SK-N-SH (cell line): ENCODE data around the gene DCHS1. TPM values are rescaled to one million over a fixed set of nuclear protein-coding genes. Genes with fewer than 3 reads are reported as not detected.
A peak's percentile ranks its signal among the peaks of the same experiment; 100 is the strongest.

Experiments
- CTCF ChIA-PET: fragments of 300-600, 350-600 bp; formaldehyde crosslinking; extraction: SDS; loops from one replicate; lab custom pipeline; 2021; lab: Yijun Ruan, JAX
- POLR2A ChIA-PET: fragments of 350-600 bp; sonication (Branson Sonifier 250); formaldehyde crosslinking; extraction: SDS; loops from one replicate; lab custom pipeline; 2020; ENCODE audit warnings: antibody characterized with exemption, inconsistent platforms; lab: Yijun Ruan, JAX
- DNase-seq: peaks from one replicate; pipeline ENCODE4 v3.0.0; 2012
- H2AFZ ChIP-seq: fragments of 200-600 bp; sonication (generic); 2 replicates; pipeline ENCODE4 v1.8.1; 2016; ENCODE audit warnings: antibody characterized with exemption, mild to moderate bottlenecking, low read depth
- H3F3A ChIP-seq: fragments of 200-600 bp; sonication (generic); replicated peaks from 2 replicates; pipeline ENCODE3; 2016; ENCODE audit warnings: antibody characterized with exemption, mild to moderate bottlenecking; ENCODE audit not compliant: insufficient read depth
- H3K27ac ChIP-seq, 2 experiments: fragments of 200-500 bp in 1 of 2; fragments of 200-600 bp in 1 of 2; sonication (Bioruptor generic) in 1 of 2; sonication (generic), shearing (Covaris generic) in 1 of 2; 2 replicates each; pipeline versions ENCODE4 v1.5.1 to v1.6.1; 2014 to 2016; ENCODE audit warnings: low read depth in 2 of 2, inconsistent platforms in 1 of 2, low read length in 1 of 2, mild to moderate bottlenecking in 1 of 2, mixed read lengths in 1 of 2
- H3K27me3 ChIP-seq: fragments of 200-600 bp; sonication (generic), shearing (Covaris generic); 2 replicates; pipeline ENCODE4 v1.6.1; 2016; ENCODE audit warnings: mixed run types; ENCODE audit not compliant: insufficient read depth
- H3K36me3 ChIP-seq, 2 experiments: fragments of 200-500 bp in 1 of 2; fragments of 200-600 bp in 1 of 2; sonication (Bioruptor generic) in 1 of 2; sonication (generic) in 1 of 2; replicated peaks in 1 of 2; 2 replicates each; pipeline versions ENCODE3 to v1.5.1; 2014 to 2016; ENCODE audit warnings: low read length in 1 of 2, mild to moderate bottlenecking in 1 of 2; ENCODE audit not compliant: insufficient read depth in 2 of 2, control insufficient read depth in 1 of 2
- H3K4me1 ChIP-seq, 2 experiments: fragments of 200-500 bp in 1 of 2; fragments of 200-600 bp in 1 of 2; sonication (Bioruptor generic) in 1 of 2; sonication (generic), shearing (Covaris generic) in 1 of 2; 2 replicates each; pipeline versions ENCODE4 v1.5.1 to v1.6.1; 2014 to 2016; ENCODE audit warnings: low read depth in 1 of 2, low read length in 1 of 2, mixed run types in 1 of 2; ENCODE audit not compliant: insufficient read depth in 2 of 2, control insufficient read depth in 1 of 2
- H3K4me2 ChIP-seq: fragments of 200-600 bp; sonication (generic), shearing (Covaris generic); 2 replicates; pipeline ENCODE4 v1.6.1; 2017; ENCODE audit warnings: mixed run types
- H3K4me3 ChIP-seq, 2 experiments: fragments of 200-500 bp in 1 of 2; fragments of 200-600 bp in 1 of 2; sonication (Bioruptor generic) in 1 of 2; sonication (generic), shearing (Covaris generic) in 1 of 2; 2 replicates each; pipeline versions ENCODE4 v1.5.1 to v1.8.1; 2014 to 2016; ENCODE audit warnings: low read depth in 2 of 2, inconsistent platforms in 1 of 2, low read length in 1 of 2, mild to moderate bottlenecking in 1 of 2, mixed read lengths in 1 of 2, moderate library complexity in 1 of 2
- H3K79me2 ChIP-seq: fragments of 200-600 bp; sonication (generic); 2 replicates; pipeline ENCODE4 v1.8.1; 2017; ENCODE audit warnings: mild to moderate bottlenecking; ENCODE audit not compliant: insufficient read depth
- H3K9ac ChIP-seq: fragments of 200-600 bp; sonication (generic); 2 replicates; pipeline ENCODE4 v1.6.1; 2017; ENCODE audit warnings: mixed run types
- H3K9me2 ChIP-seq: fragments of 200-600 bp; sonication (generic); 2 replicates; pipeline ENCODE4 v1.6.1; 2017; ENCODE audit warnings: mixed run types
- H3K9me3 ChIP-seq: fragments of 200-600 bp; sonication (generic); 2 replicates; pipeline ENCODE4 v1.6.1; 2017; ENCODE audit warnings: mixed run types, mild to moderate bottlenecking, moderate library complexity
- H4K20me1 ChIP-seq: fragments of 200-600 bp; sonication (generic); 2 replicates; pipeline ENCODE4 v1.6.1; 2017; ENCODE audit warnings: mild to moderate bottlenecking, mixed run types; ENCODE audit not compliant: insufficient read depth
- CHD2 ChIP-seq: fragments of 150-350 bp; IDR thresholded peaks from 2 replicates; pipeline ENCODE4 v1.6.1; 2018; ENCODE audit warnings: low read length; ENCODE audit not compliant: partially characterized antibody
- ELF1 ChIP-seq: IDR thresholded peaks from 2 replicates; pipeline ENCODE4 v1.4.0; 2012
- EP300 ChIP-seq, 2 experiments: IDR thresholded peaks; 2 replicates each; pipeline versions ENCODE4 v1.4.0 to v1.6.1; 2012; ENCODE audit warnings: borderline replicate concordance in 1 of 2, low read depth in 1 of 2, low read length in 1 of 2
- FOSL2 ChIP-seq: IDR thresholded peaks from 2 replicates; pipeline ENCODE4 v1.4.0; 2012; ENCODE audit warnings: low read depth, mild to moderate bottlenecking, moderate library complexity, borderline replicate concordance
- GABPA ChIP-seq: IDR thresholded peaks from 2 replicates; pipeline ENCODE4 v1.4.0; 2012; ENCODE audit warnings: low read depth, mild to moderate bottlenecking
- MXI1 ChIP-seq: IDR thresholded peaks from 2 replicates; pipeline ENCODE4 v1.6.1; 2012; ENCODE audit warnings: mild to moderate bottlenecking, low read depth, low read length, improper control_type of control experiment
- NFIC ChIP-seq: IDR thresholded peaks from 2 replicates; pipeline ENCODE4 v1.4.0; 2012; ENCODE audit warnings: borderline replicate concordance
- NRF1 ChIP-seq: IDR thresholded peaks from 2 replicates; pipeline ENCODE4 v1.6.1; 2012; ENCODE audit warnings: low read depth, mild to moderate bottlenecking, low read length
- POLR2AphosphoS5 ChIP-seq: IDR thresholded peaks from 2 replicates; pipeline ENCODE4 v1.6.1; 2012; ENCODE audit warnings: low read depth, low read length
- RAD21 ChIP-seq: IDR thresholded peaks from 2 replicates; pipeline ENCODE4 v1.6.1; 2012; ENCODE audit warnings: mild to moderate bottlenecking, low read length
- RCOR1 ChIP-seq: fragments of 150-350 bp; IDR thresholded peaks from 2 replicates; pipeline ENCODE4 v1.6.1; 2017; ENCODE audit warnings: antibody characterized with exemption, low read length
- REST ChIP-seq: IDR thresholded peaks from 2 replicates; pipeline ENCODE4 v1.6.1; 2012; ENCODE audit warnings: mild to moderate bottlenecking, low read depth, low read length, moderate library complexity
- RFX5 ChIP-seq: IDR thresholded peaks from 2 replicates; pipeline ENCODE4 v1.6.1; 2012; ENCODE audit warnings: mild to moderate bottlenecking, improper control_type of control experiment, low read length
- RXRA ChIP-seq: IDR thresholded peaks from 2 replicates; pipeline ENCODE4 v1.4.0; 2012; ENCODE audit warnings: low read depth, mild to moderate bottlenecking, borderline replicate concordance
- SIN3A ChIP-seq: IDR thresholded peaks from 2 replicates; pipeline ENCODE4 v1.6.1; 2012; ENCODE audit warnings: low read depth, mild to moderate bottlenecking, low read length, moderate library complexity, borderline replicate concordance
- SMC3 ChIP-seq: IDR thresholded peaks from 2 replicates; pipeline ENCODE4 v1.6.1; 2012; ENCODE audit warnings: low read depth, low read length, improper control_type of control experiment
- TAF1 ChIP-seq: IDR thresholded peaks from 2 replicates; pipeline ENCODE4 v1.6.1; 2012; ENCODE audit warnings: low read depth, mild to moderate bottlenecking, low read length, moderate library complexity, borderline replicate concordance
- TCF12 ChIP-seq: IDR thresholded peaks from 2 replicates; pipeline ENCODE4 v1.4.0; 2012
- YY1 ChIP-seq: IDR thresholded peaks from 2 replicates; pipeline ENCODE4 v1.4.0; 2012; ENCODE audit warnings: low read depth, mild to moderate bottlenecking
- WGBS: methylation state at CpG from one replicate; pipeline ENCODE4 v1.1.6; 2017; ENCODE audit warnings: low lambda C conversion rate; 5-methylcytosine and 5-hydroxymethylcytosine counted together
- polyA plus RNA-seq, 3 experiments: library from polyadenylated mRNA; depleted of rRNA; stranded (reverse); fragments of >200 nt; gene quantifications; 2 replicates each; pipeline ENCODE4 v1.2.3, GENCODE V29; 2012
- TF ChIP-seq, protein P1 (sequence below): IDR thresholded peaks from 2 replicates; pipeline ENCODE4 v1.4.0; 2012; ENCODE audit warnings: low read depth
- TF ChIP-seq, protein P2 (sequence below): IDR thresholded peaks from 2 replicates; pipeline ENCODE4; 2012
- TF ChIP-seq, protein P3 (sequence below): fragments of 200-600 bp; sonication (generic); IDR thresholded peaks from 2 replicates; pipeline ENCODE4 v1.6.1; 2017; ENCODE audit warnings: antibody characterized with exemption, mild to moderate bottlenecking, moderate library complexity

DCHS1 gene
- polyA plus RNA-seq, 1 of the 3 experiments (the other 2 are of a cell fraction): 5.7 TPM

GRCh38 chr11:6682936-6683861 is 27.6 kb upstream of the DCHS1 start, which contains the start of gene MRPL17:
Gene MRPL17 (minus strand): TSS chr11:6683340. CDS start chr11:6683296, 44 bp downstream.
- peak within 1 kb of the TSS; percentile 91 for H3K9ac ChIP-seq
- WGBS: under 1% methylated on average over 58 of the region's 70 CpGs
- H3K9me3 ChIP-seq: no peaks in the 10 kb centered on the region
- DNase-seq: peak; percentile 95
- peak within 1 kb of the TSS; percentile 99 for H3K4me3 ChIP-seq
- H3K79me2 ChIP-seq: peaks cover 35% of the 10 kb centered on the region
- TF ChIP-seq, protein P1, sequence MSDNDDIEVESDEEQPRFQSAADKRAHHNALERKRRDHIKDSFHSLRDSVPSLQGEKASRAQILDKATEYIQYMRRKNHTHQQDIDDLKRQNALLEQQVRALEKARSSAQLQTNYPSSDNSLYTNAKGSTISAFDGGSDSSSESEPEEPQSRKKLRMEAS: peak; percentile 97
- TF ChIP-seq SIN3A (peak; percentile 83; the same call in 1 of the 2 replicates), RFX5 (peak; percentile 84), SMC3 (peak; percentile 88), ELF1 (peak; percentile 27; the same call in 1 of the 2 replicates), MXI1 (peak; percentile 85), NFIC (no peak), TAF1 (peak; percentile 81), YY1 (peak; percentile 71), CHD2 (no peak), EP300 (IDR thresholded peaks at IDR 0.05; ENCODE audit: borderline replicate concordance in 1 of 2, low read depth in 1 of 2, low read length in 1 of 2) (peak in 1 of 2 experiments; percentile 13; a peak in 2 of 4 replicates), NRF1 (peak; percentile 95), GABPA (peak; percentile 81), FOSL2 (no peak), RAD21 (peak; percentile 81), TCF12 (peak; percentile 63; the same call in 1 of the 2 replicates), REST (no peak), RCOR1 (peak; percentile 14; the same call in 1 of the 2 replicates), RXRA (no peak; the same call in 1 of the 2 replicates), POLR2AphosphoS5 (peak; percentile 95)
- TF ChIP-seq, protein P2, sequence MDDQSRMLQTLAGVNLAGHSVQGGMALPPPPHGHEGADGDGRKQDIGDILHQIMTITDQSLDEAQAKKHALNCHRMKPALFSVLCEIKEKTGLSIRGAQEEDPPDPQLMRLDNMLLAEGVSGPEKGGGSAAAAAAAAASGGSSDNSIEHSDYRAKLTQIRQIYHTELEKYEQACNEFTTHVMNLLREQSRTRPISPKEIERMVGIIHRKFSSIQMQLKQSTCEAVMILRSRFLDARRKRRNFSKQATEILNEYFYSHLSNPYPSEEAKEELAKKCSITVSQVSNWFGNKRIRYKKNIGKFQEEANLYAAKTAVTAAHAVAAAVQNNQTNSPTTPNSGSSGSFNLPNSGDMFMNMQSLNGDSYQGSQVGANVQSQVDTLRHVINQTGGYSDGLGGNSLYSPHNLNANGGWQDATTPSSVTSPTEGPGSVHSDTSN: peak; percentile 68
- TF ChIP-seq, protein P3, sequence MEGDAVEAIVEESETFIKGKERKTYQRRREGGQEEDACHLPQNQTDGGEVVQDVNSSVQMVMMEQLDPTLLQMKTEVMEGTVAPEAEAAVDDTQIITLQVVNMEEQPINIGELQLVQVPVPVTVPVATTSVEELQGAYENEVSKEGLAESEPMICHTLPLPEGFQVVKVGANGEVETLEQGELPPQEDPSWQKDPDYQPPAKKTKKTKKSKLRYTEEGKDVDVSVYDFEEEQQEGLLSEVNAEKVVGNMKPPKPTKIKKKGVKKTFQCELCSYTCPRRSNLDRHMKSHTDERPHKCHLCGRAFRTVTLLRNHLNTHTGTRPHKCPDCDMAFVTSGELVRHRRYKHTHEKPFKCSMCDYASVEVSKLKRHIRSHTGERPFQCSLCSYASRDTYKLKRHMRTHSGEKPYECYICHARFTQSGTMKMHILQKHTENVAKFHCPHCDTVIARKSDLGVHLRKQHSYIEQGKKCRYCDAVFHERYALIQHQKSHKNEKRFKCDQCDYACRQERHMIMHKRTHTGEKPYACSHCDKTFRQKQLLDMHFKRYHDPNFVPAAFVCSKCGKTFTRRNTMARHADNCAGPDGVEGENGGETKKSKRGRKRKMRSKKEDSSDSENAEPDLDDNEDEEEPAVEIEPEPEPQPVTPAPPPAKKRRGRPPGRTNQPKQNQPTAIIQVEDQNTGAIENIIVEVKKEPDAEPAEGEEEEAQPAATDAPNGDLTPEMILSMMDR: peak; percentile 91
- H4K20me1 ChIP-seq: peaks cover 5% of the 10 kb centered on the region; the same call in 1 of the 2 replicates
- peaks cover 22 to 29% of the 10 kb centered on the region in 2 experiments for H3K36me3 ChIP-seq
- H3K4me2 ChIP-seq: peak within 1 kb of the TSS; percentile 94
- peaks cover 5 to 14% of the 10 kb centered on the region in 2 experiments; a peak in 3 of 4 replicates for H3K4me1 ChIP-seq
- H3K27me3 ChIP-seq: no peaks in the 10 kb centered on the region
- peaks cover 11% of the 10 kb centered on the region for H3F3A ChIP-seq
- POLR2A ChIA-PET: interaction anchor here (0.7 to 3.1 kb wide), 9 partner anchors 36 to 214 kb away, joined by 3 to 22 read pairs (median 5); partner anchors contain the start of genes ARFIP2, ILK, RRP8 and TAF10
- CTCF ChIA-PET: interaction anchor here (0.6 to 2.7 kb wide), 38 partner anchors 11 to 1518 kb away, joined by 3 to 20 read pairs (median 4); partner anchors contain the start of genes ILK and TAF10
- H3K9me2 ChIP-seq: no peaks in the 10 kb centered on the region
- peak within 1 kb of the TSS; percentile 76 to 95 for H3K27ac ChIP-seq
- H2AFZ ChIP-seq: peak within 1 kb of the TSS; percentile 93
